GM10248 (cell line): ENCODE measurements around the gene FAM107B.

Experiments used
- CTCF ChIA-PET: fragments of 300-600 bp; sonication (Branson Sonifier 250); formaldehyde crosslinking; extraction: SDS; loops from one replicate; lab custom pipeline; 2021; ENCODE audit warnings: antibody characterized with exemption; lab: Yijun Ruan, JAX
- POLR2A ChIA-PET: fragments of 350-650 bp; sonication (Branson Sonifier 250); formaldehyde crosslinking; extraction: SDS; loops from one replicate; lab custom pipeline; 2020; ENCODE audit warnings: antibody characterized with exemption; lab: Yijun Ruan, JAX
- DNase-seq: peaks from one replicate; pipeline ENCODE4 v3.0.0; 2012; ENCODE audit errors: extremely low spot score
- CTCF ChIP-seq: IDR thresholded peaks from 2 replicates; pipeline ENCODE4 v1.5.1; 2012; ENCODE audit warnings: mild to moderate bottlenecking, low read depth; ENCODE audit errors: extremely low read depth, missing control alignments, control extremely low read depth

FAM107B gene

GRCh38 chr10:14701466-14701865 lies 73.2 kb downstream of the FAM107B start:
- CTCF ChIA-PET: interaction anchor here (1.5 kb wide), 1 partner anchor 15 kb away, joined by 5 read pairs; no protein-coding TSS in a partner anchor
- DNase-seq: no peak
- no peak for TF ChIP-seq CTCF
- POLR2A ChIA-PET: no interaction called here

- CTCF ChIA-PET: interaction anchor here (0.9 to 1.5 kb wide), 3 partner anchors 14 to 55 kb away, joined by 3 to 5 read pairs (median 4); no protein-coding TSS in a partner anchor
- DNase-seq: no peak
- no peak for TF ChIP-seq CTCF
- POLR2A ChIA-PET: no interaction called here
These were observed 74.2 kb downstream of the FAM107B start for GRCh38 chr10:14700546-14700945.

GRCh38 chr10:14699482-14699881 lies 75.2 kb downstream of the FAM107B start:
- POLR2A ChIA-PET: no interaction called here
- no peak for DNase-seq
- CTCF ChIA-PET: interaction anchor here (0.8 to 1.4 kb wide), 3 partner anchors 10 to 52 kb away, joined by 3 to 5 read pairs (median 3); no protein-coding TSS in a partner anchor
- TF ChIP-seq CTCF: no peak

- no peak for TF ChIP-seq CTCF
- CTCF ChIA-PET: interaction anchor here (0.8 to 1.4 kb wide), 3 partner anchors 10 to 52 kb away, joined by 3 to 5 read pairs (median 3); no protein-coding TSS in a partner anchor
- POLR2A ChIA-PET: no interaction called here
- no peak for DNase-seq
These were observed 75.9 kb downstream of the FAM107B start for GRCh38 chr10:14698829-14699170.

- no peak for DNase-seq
- POLR2A ChIA-PET: no interaction called here
- TF ChIP-seq CTCF: no peak
- CTCF ChIA-PET: interaction anchor here (1.1 to 1.4 kb wide), 2 partner anchors 9 to 17 kb away, joined by 3 to 5 read pairs; no protein-coding TSS in a partner anchor
These were observed 76.4 kb downstream of the FAM107B start for GRCh38 chr10:14698111-14698828.

- ChIA-PET POLR2A (no interaction called here), CTCF (no interaction called here)
- no peak for DNase-seq
- TF ChIP-seq CTCF: no peak
These were observed 77.4 kb downstream of the FAM107B start for GRCh38 chr10:14697281-14697680.
